GM23248 (cell line): ENCODE measurements around the gene CTIF. TPM values are rescaled to one million over a fixed set of nuclear protein-coding genes. Genes with fewer than 3 reads are reported as not detected.

Experiments used
- DNase-seq: peaks from one replicate; pipeline ENCODE4 v3.0.0-alpha.2; 2015
- H2AFZ ChIP-seq: fragments of 200-600 bp; sonication (generic); 2 replicates; pipeline ENCODE4 v1.6.1; 2016; ENCODE audit warnings: antibody characterized with exemption
- H3F3A ChIP-seq: fragments of 200-600 bp; sonication (generic); 2 replicates; pipeline ENCODE4 v1.6.1; 2016; ENCODE audit warnings: mild to moderate bottlenecking, antibody characterized with exemption, mixed run types; ENCODE audit not compliant: insufficient read depth
- H3K27ac ChIP-seq: fragments of 200-600 bp; sonication (generic); 2 replicates; pipeline ENCODE4 v1.5.1; 2016; ENCODE audit warnings: mild to moderate bottlenecking
- H3K27me3 ChIP-seq: fragments of 200-600 bp; sonication (generic); replicated peaks from 2 replicates; pipeline ENCODE4 v1.6.1; 2016; ENCODE audit warnings: mild to moderate bottlenecking; ENCODE audit not compliant: insufficient read depth
- H3K36me3 ChIP-seq: fragments of 200-600 bp; sonication (generic); 2 replicates; pipeline ENCODE4 v1.6.1; 2016; ENCODE audit warnings: low read depth, mild to moderate bottlenecking
- H3K4me1 ChIP-seq: fragments of 200-600 bp; sonication (generic); 2 replicates; pipeline ENCODE4 v1.6.1; 2016; ENCODE audit warnings: mild to moderate bottlenecking; ENCODE audit not compliant: insufficient read depth
- H3K4me2 ChIP-seq: fragments of 200-600 bp; sonication (generic); one replicate; pipeline ENCODE4 v1.6.1; 2016; ENCODE audit warnings: mild to moderate bottlenecking; ENCODE audit not compliant: unreplicated experiment
- H3K4me3 ChIP-seq: fragments of 200-600 bp; sonication (generic); 2 replicates; pipeline ENCODE4 v1.5.1; 2016; ENCODE audit warnings: mild to moderate bottlenecking
- H3K79me2 ChIP-seq: fragments of 200-600 bp; sonication (generic); 2 replicates; pipeline ENCODE4 v1.6.1; 2016; ENCODE audit warnings: mild to moderate bottlenecking; ENCODE audit not compliant: insufficient read depth
- H3K9ac ChIP-seq: fragments of 200-600 bp; sonication (generic); 2 replicates; pipeline ENCODE4 v1.6.1; 2016; ENCODE audit warnings: mild to moderate bottlenecking
- H3K9me2 ChIP-seq: fragments of 200-600 bp; sonication (generic); 2 replicates; pipeline ENCODE4 v1.6.1; 2016; ENCODE audit warnings: mixed run types, mild to moderate bottlenecking, moderate library complexity; ENCODE audit not compliant: insufficient read depth
- H3K9me3 ChIP-seq: fragments of 200-600 bp; sonication (generic); one replicate; pipeline ENCODE4 v1.6.1; 2017; ENCODE audit warnings: low read depth
- H4K20me1 ChIP-seq: fragments of 200-600 bp; sonication (generic); 2 replicates; pipeline ENCODE4 v1.6.0; 2016; ENCODE audit not compliant: insufficient read depth
- EZH2 ChIP-seq: fragments of 200-600 bp; sonication (generic); IDR thresholded peaks from 2 replicates; pipeline ENCODE4 v1.6.1; 2018; ENCODE audit warnings: antibody characterized with exemption, mild to moderate bottlenecking; ENCODE audit not compliant: insufficient read depth, poor library complexity, severe bottlenecking
- EZH2phosphoT487 ChIP-seq: fragments of 200-600 bp; sonication (generic); IDR thresholded peaks from 2 replicates; pipeline ENCODE4 v1.6.1; 2018; ENCODE audit warnings: antibody characterized with exemption, moderate library complexity, mild to moderate bottlenecking, low read depth; ENCODE audit not compliant: insufficient read depth
- WGBS, 2 experiments: methylation state at CpG; one replicate each; pipeline ENCODE4 v1.1.6; 2015 to 2017; ENCODE audit warnings: low lambda C conversion rate in 2 of 2, low coverage in 1 of 2; ENCODE audit errors: missing lambda C conversion rate in 2 of 2; 5-methylcytosine and 5-hydroxymethylcytosine counted together
- in situ Hi-C: fragments of 300-500 bp; cut with MboI; formaldehyde crosslinking; loops from 2 replicates; pipeline ENCODE4 v1.15.0; 2020
- polyA plus RNA-seq: library from polyadenylated mRNA; unstranded; fragments of >200 nt; fragmentation: Nextera tagmentation; extraction: Ambion mirVana; gene quantifications from 2 replicates; pipeline ENCODE4 v1.2.1, GENCODE V29; 2016
- total RNA-seq: library from RNA; depleted of rRNA; stranded (reverse); fragments of >200 nt; shearing (Covaris generic); gene quantifications from 2 replicates; pipeline ENCODE4 v1.2.3, GENCODE V29; 2014

CTIF gene
- total and polyA plus RNA-seq, 2 experiments from 2014 or later, result 21.5 to 46.8 TPM

- 92 to 93% methylated on average over 10 to 11 of the region's 11 CpGs for WGBS, 2 experiments
- no peaks in the 10 kb centered on the region for H3K27me3 ChIP-seq
These were observed 281.8 kb downstream of the CTIF start for GRCh38 chr18:48820483-48821250.

GRCh38 chr18:48821251-48821590 lies 282.4 kb downstream of the CTIF start:
- H2AFZ ChIP-seq, result no peak overlapping the region
- H3K4me2 ChIP-seq, result no peak overlapping the region
- H3K27me3 ChIP-seq, result no peaks in the 10 kb centered on the region
- no peak for DNase-seq
- TF ChIP-seq EZH2phosphoT487 (no peak), EZH2 (no peak)
- H3F3A ChIP-seq, result peaks cover 26% of the 10 kb centered on the region
- in situ Hi-C loops, result no loop called here
- 92% methylated on average over 5 of the region's 5 CpGs for WGBS, 2 experiments
- H3K79me2 ChIP-seq, result peaks cover 16% of the 10 kb centered on the region
- no peak overlapping the region for H3K27ac ChIP-seq
- H3K9ac ChIP-seq, result no peak overlapping the region
- H3K4me1 ChIP-seq, result peaks cover 17% of the 10 kb centered on the region
- H3K4me3 ChIP-seq, result no peak overlapping the region
- no peaks in the 10 kb centered on the region for H4K20me1 ChIP-seq
- H3K36me3 ChIP-seq, result peaks cover 22% of the 10 kb centered on the region
- H3K9me3 ChIP-seq, result no peaks in the 10 kb centered on the region
- no peaks in the 10 kb centered on the region for H3K9me2 ChIP-seq

More at GRCh38 chr18:48820483-48821250, 281.8 kb downstream of the CTIF start:
- Histone ChIP-seq H2AFZ (no peak overlapping the region), H3K9me2 (no peaks in the 10 kb centered on the region), H3K79me2 (peaks cover 16% of the 10 kb centered on the region), H3K36me3 (peaks cover 22% of the 10 kb centered on the region), H3K27ac (no peak overlapping the region), H3F3A (peaks cover 21% of the 10 kb centered on the region), H3K9me3 (no peaks in the 10 kb centered on the region), H3K4me2 (no peak overlapping the region), H3K9ac (no peak overlapping the region), H3K4me1 (peaks cover 11% of the 10 kb centered on the region), H3K4me3 (no peak overlapping the region), H4K20me1 (no peaks in the 10 kb centered on the region)
- DNase-seq, result no peak
- TF ChIP-seq EZH2phosphoT487 (no peak), EZH2 (no peak)
- in situ Hi-C loops, result no loop called here

GRCh38 chr18:48821845-48822244 lies 283.0 kb downstream of the CTIF start:
- H3K27me3 ChIP-seq, result no peaks in the 10 kb centered on the region
- H2AFZ ChIP-seq, result no peak overlapping the region
- peaks cover 23% of the 10 kb centered on the region for H3K4me1 ChIP-seq
- DNase-seq, result no peak
- no peak overlapping the region for H3K4me2 ChIP-seq
- H3K9me2 ChIP-seq, result no peaks in the 10 kb centered on the region
- H3K9me3 ChIP-seq, result no peaks in the 10 kb centered on the region
- in situ Hi-C loops, result no loop called here
- 59 to 62% methylated on average over 4 of the region's 4 CpGs for WGBS, 2 experiments
- H3F3A ChIP-seq, result peaks cover 33% of the 10 kb centered on the region
- no peak overlapping the region for H3K9ac ChIP-seq
- H3K36me3 ChIP-seq, result peaks cover 22% of the 10 kb centered on the region
- H3K27ac ChIP-seq, result no peak overlapping the region
- no peaks in the 10 kb centered on the region for H4K20me1 ChIP-seq
- H3K4me3 ChIP-seq, result no peak overlapping the region
- TF ChIP-seq EZH2 (no peak), EZH2phosphoT487 (no peak)
- H3K79me2 ChIP-seq, result peaks cover 22% of the 10 kb centered on the region

GRCh38 chr18:48824231-48824970 lies 285.6 kb downstream of the CTIF start:
- WGBS, 2 experiments, result 96 to 97% methylated on average over 14 of the region's 14 CpGs
- no peak overlapping the region for H3K4me3 ChIP-seq
- H3K9ac ChIP-seq, result peak overlapping the region; percentile 72; the same call in 1 of the 2 replicates
- H3K4me2 ChIP-seq, result no peak overlapping the region
- H3K27me3 ChIP-seq, result no peaks in the 10 kb centered on the region
- DNase-seq, result no peak
- TF ChIP-seq EZH2, result no peak
- no peak for TF ChIP-seq EZH2phosphoT487
- peaks cover 39% of the 10 kb centered on the region for H3F3A ChIP-seq
- H4K20me1 ChIP-seq, result no peaks in the 10 kb centered on the region
- H2AFZ ChIP-seq, result no peak overlapping the region
- no peaks in the 10 kb centered on the region for H3K9me2 ChIP-seq
- in situ Hi-C loops, result no loop called here
- no peaks in the 10 kb centered on the region for H3K9me3 ChIP-seq
- H3K36me3 ChIP-seq, result peaks cover 14% of the 10 kb centered on the region
- H3K79me2 ChIP-seq, result peaks cover 35% of the 10 kb centered on the region
- H3K4me1 ChIP-seq, result peaks cover 47% of the 10 kb centered on the region
- H3K27ac ChIP-seq, result peak overlapping the region; percentile 90
